Stimulated activated effector memory CD8-positive, alpha-beta T cell treated with anti-CD3 and anti-CD28 coated beads, Interleukin-12 subunit alpha, Interleukin-12 subunit beta, amount 100 ng/mL, for 72 hours (primary cell): Measurements from ENCODE around the gene NKD1.
"Not testable (repeated sequence)": the region's sequence is repeated elsewhere in the genome, so short reads cannot be mapped to it uniquely, and the experiment has no call there.

Experiments
- ATAC-seq: fragments of 150-1000 bp; cut with Tn5 transposase; 2 replicates; pipeline ENCODE4 v1.10.0; 2021
- DNase-seq, 2 donors: peaks; one replicate each; pipeline ENCODE4 v3.0.0; 2021 to 2022; ENCODE audit warnings: low spot score in 2 of 2
- H3K27ac Mint-ChIP-seq: one replicate; pipeline ENCODE4 v1.8.0; 2022; ENCODE audit warnings: mild to moderate bottlenecking, mixed read lengths
- H3K36me3 Mint-ChIP-seq: one replicate; pipeline ENCODE4 v1.8.0; 2022; ENCODE audit warnings: mild to moderate bottlenecking, mixed read lengths
- H3K4me1 Mint-ChIP-seq: one replicate; pipeline ENCODE4 v1.8.0; 2022; ENCODE audit warnings: mixed read lengths
- H3K4me3 Mint-ChIP-seq: one replicate; pipeline ENCODE4 v1.8.0; 2022; ENCODE audit warnings: mild to moderate bottlenecking, mixed read lengths
- H3K9me3 Mint-ChIP-seq: one replicate; pipeline ENCODE4 v1.8.0; 2022; ENCODE audit warnings: mixed read lengths

Gene NKD1, protein sequence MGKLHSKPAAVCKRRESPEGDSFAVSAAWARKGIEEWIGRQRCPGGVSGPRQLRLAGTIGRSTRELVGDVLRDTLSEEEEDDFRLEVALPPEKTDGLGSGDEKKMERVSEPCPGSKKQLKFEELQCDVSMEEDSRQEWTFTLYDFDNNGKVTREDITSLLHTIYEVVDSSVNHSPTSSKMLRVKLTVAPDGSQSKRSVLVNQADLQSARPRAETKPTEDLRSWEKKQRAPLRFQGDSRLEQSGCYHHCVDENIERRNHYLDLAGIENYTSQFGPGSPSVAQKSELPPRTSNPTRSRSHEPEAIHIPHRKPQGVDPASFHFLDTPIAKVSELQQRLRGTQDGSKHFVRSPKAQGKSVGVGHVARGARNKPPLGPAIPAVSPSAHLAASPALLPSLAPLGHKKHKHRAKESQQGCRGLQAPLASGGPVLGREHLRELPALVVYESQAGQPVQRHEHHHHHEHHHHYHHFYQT

DNA sequence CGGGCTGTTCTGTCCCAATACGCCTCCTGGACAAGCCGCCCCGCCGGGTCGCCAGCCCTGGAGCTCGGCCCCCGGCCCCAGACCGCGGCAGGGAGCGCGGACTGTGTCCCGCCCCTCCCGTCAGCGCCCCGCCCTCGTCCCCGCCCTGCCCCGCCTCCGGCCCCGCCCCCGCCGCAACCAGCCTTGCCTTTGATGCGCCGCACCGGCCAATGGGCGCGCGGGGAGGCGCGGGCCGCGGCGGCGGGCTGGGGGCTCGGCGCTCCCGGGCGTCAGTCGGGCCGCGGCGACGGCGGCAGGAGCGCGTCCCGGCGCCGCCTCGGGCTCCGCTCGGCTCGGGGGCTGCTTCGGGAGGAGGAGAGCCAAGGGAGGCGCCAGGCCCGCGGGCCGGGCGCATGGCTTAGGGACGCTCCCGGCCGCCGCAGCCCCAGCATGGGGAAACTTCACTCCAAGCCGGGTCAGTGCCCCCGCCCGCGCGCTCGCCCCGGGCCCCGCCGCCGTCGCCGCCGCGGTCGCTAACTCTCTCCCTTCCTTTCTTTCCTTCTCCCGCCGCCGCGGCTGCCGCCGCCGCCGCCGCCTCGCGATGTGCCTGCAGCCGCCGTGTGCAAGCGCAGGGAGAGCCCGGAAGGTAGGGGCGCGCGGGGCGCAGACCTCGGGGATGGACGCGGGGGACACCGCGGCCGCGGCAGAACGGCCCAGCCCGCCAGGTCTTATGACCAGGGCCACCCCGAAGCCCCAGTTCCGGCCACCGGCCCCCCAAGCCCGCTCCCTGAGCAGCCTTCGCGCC is at the start of gene NKD1:
NKD1 (plus strand) TSS at position 272 of the 784 bp plus-strand sequence; CDS start at position 430, 158 bp downstream.
- Mint-ChIP-seq H3K4me3 (peak within 1 kb of the TSS; percentile 85), H3K4me1 (peaks cover 10% of the 10 kb centered on the region), H3K27ac (peak within 1 kb of the TSS; percentile 70), H3K9me3 (peaks cover 6% of the 10 kb centered on the region), H3K36me3 (no peaks in the 10 kb centered on the region)
- ATAC-seq (peak; percentile 87), DNase-seq (peak; percentile 58 to 81)

DNA sequence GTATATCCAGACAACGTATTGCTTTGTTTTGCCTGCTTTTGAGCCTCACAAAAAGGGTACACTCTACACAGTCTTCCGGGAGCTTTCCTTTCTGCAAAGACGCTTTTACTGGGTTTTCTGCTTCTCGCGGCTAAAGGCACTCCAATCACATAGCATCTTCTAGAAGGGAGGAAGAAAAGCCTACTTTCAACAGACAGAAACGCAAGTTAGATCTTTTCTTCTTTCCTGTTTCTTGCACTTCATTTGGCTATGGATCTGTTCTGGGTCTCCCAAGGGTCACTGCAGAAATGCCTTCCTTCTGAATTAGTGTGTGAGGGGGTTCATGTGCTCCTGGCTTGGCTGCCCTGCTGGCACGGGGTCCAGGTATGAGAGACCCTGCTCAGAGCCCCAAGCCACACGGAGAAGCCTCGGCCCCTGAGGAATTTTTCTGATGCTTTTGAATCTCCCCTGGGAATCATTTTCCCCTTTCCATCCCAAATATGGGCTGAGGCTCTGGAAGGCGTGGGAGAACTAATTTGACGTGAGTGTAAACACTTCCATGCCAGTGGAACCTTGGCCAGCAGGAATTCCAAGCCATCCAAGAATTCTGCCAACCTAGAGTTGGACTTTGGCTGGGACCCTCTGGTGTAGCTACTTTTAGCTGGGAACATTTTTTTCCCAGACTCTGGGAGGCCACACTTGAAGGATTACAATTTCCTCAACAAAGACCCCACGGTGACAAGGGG is 49.6 kb upstream of the NKD1 start:
- no peak overlapping the region for H3K4me3 Mint-ChIP-seq
- DNase-seq (no peak), ATAC-seq (no peak)
- no peak overlapping the region for H3K27ac Mint-ChIP-seq
- no peaks in the 10 kb centered on the region for H3K9me3 Mint-ChIP-seq
- no peaks in the 10 kb centered on the region for H3K36me3 Mint-ChIP-seq
- H3K4me1 Mint-ChIP-seq, result no peaks in the 10 kb centered on the region

DNA sequence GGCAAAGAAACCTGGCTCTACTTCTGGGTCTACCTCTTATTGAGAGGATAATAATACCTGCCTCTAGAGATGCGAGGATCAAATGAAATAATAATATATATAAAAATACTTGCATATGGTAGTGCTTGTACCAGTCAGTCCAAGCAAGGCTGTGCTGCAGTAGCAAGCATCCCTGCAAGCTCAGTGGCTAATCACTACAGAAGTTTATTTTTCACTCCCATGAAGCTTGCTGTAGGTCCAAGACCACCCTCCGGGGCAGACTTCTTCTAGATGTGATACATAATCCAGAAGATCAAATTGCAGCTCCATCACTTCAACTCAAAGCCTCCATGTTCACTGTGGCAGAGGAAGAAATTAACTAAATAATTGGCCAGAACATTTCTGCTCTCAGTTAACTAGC is 48.9 kb upstream of the NKD1 start:
- no peak overlapping the region for H3K27ac Mint-ChIP-seq
- DNase-seq (no peak), ATAC-seq (no peak)

DNA sequence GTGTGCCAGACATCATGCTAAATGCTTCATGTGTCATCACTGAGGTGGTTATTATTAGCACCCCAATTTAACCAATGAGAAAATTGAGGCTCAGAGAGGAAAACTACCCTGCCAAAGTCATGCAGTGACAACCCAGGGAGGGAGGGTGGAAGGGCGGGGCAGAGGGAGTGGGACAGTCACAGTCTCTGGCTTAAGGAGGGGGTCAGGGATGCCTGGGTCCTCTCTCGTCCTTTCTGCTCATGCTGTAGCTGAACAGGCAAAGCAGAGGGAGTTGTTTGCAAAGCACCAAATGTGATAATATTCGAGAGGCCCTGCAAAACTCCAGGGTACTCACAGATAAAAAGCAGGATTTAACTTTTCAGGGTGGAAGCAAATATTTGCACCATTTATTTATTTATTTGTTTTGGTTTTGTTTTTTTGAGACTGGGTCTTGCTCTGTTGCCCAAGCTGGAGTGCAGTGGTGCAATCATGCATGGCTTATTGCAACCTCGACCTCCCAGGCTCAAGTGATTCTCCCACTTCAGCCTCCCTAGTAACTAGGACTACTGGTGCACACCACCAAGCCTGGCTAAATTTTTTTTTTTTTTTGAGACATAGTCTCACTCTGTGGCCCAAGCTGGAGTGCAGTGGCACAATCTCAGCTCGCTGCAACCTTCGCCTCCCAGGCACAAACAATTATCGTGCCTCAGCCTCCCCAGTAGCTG is 47.9 kb upstream of the NKD1 start:
- no peak for ATAC-seq
- H3K36me3 Mint-ChIP-seq, result no peaks in the 10 kb centered on the region

More for the DNA sequence above, 48.9 kb upstream of the NKD1 start:
- H3K9me3 Mint-ChIP-seq, result no peaks in the 10 kb centered on the region
- no peaks in the 10 kb centered on the region for H3K4me1 Mint-ChIP-seq
- H3K4me3 Mint-ChIP-seq, result no peak overlapping the region
- H3K36me3 Mint-ChIP-seq, result no peaks in the 10 kb centered on the region

DNA sequence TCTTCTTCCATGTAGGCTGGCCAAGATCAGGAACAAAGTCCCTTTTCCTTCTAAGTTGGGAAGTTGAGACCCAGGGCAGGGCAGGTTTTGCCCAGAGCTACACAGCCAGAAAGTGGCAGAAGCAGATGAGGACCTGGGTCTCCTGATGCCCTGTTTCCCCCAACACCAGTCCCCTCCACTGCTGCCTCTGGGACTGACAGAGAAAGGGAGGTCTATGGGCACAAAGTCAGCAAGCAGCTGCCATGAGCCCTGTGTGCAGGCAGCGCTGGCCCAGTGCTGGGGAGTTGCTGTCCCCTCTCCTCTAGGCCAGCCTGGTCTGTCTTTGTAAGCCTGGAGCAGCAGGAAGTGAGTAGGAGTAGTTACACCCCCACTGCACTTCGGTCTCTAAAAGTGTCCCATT is 46.9 kb upstream of the NKD1 start:
- no peaks in the 10 kb centered on the region for H3K9me3 Mint-ChIP-seq
- H3K4me1 Mint-ChIP-seq, result no peaks in the 10 kb centered on the region
- H3K4me3 Mint-ChIP-seq, result no peak overlapping the region
- ATAC-seq, result no peak
- H3K27ac Mint-ChIP-seq, result no peak overlapping the region
- H3K36me3 Mint-ChIP-seq, result no peaks in the 10 kb centered on the region
- DNase-seq, result no peak

More for the DNA sequence above, 47.9 kb upstream of the NKD1 start:
- no peaks in the 10 kb centered on the region for H3K9me3 Mint-ChIP-seq
- H3K4me1 Mint-ChIP-seq, result no peaks in the 10 kb centered on the region
- H3K4me3 Mint-ChIP-seq, result no peak overlapping the region
- H3K27ac Mint-ChIP-seq, result no peak overlapping the region
- no peak for DNase-seq

DNA sequence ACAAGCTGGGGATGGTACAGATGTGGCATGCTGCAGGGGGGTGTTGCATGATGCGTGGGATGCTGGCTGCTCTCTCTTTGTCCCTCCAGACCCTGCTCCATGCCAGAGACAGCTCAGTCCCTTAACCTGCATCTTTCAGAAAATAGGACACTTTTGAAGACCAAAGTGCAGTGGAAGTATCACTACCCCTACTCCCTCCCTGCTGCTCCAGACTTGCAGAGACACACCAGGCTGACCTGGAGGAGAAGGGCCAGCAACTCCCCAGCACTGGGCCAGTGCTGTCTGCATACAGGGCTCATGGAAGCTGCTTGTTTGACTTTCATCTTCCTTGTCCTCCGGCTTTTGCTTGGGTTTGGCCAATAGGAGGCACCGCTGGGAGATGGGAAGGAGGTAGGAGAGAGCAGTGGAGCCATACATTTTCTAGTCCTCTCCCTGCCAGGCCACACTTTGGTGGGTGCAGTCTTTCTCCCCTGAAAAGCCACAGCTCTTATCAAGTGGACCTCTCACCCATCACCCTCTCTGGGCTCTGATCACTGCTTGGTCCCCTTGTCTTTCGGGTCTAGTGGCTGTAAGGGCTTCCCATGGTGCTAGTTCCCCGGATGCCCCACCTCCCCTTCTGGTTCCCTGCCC is 46.1 kb upstream of the NKD1 start:
- no peaks in the 10 kb centered on the region for H3K36me3 Mint-ChIP-seq
- H3K27ac Mint-ChIP-seq, result no peak overlapping the region
- H3K4me1 Mint-ChIP-seq, result no peaks in the 10 kb centered on the region
- H3K9me3 Mint-ChIP-seq, result no peaks in the 10 kb centered on the region
- DNase-seq (no peak), ATAC-seq (no peak)
- no peak overlapping the region for H3K4me3 Mint-ChIP-seq

DNA sequence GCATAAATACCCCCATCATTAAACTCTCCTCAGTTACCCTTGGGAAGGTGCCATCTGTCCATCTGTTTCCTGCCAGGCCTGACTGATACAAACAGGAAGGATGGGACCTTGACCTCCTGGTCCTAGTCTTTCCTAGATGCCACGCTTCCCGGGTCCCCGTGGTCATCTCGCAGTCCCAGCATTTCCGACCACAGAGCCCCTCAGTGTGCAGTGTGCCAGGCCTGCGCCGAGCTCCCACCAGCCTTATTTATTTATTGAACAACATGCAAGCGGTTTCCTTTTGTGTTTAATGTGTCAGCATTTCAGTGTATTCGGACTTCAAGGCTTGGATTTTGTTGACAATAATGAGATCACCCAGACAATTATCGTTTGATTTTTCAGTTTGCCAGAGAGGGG is 45.6 kb upstream of the NKD1 start:
- H3K36me3 Mint-ChIP-seq, result no peaks in the 10 kb centered on the region
- no peaks in the 10 kb centered on the region for H3K9me3 Mint-ChIP-seq
- no peaks in the 10 kb centered on the region for H3K4me1 Mint-ChIP-seq
- DNase-seq, result no peak
- H3K27ac Mint-ChIP-seq, result no peak overlapping the region
- no peak for ATAC-seq
- H3K4me3 Mint-ChIP-seq, result no peak overlapping the region

DNA sequence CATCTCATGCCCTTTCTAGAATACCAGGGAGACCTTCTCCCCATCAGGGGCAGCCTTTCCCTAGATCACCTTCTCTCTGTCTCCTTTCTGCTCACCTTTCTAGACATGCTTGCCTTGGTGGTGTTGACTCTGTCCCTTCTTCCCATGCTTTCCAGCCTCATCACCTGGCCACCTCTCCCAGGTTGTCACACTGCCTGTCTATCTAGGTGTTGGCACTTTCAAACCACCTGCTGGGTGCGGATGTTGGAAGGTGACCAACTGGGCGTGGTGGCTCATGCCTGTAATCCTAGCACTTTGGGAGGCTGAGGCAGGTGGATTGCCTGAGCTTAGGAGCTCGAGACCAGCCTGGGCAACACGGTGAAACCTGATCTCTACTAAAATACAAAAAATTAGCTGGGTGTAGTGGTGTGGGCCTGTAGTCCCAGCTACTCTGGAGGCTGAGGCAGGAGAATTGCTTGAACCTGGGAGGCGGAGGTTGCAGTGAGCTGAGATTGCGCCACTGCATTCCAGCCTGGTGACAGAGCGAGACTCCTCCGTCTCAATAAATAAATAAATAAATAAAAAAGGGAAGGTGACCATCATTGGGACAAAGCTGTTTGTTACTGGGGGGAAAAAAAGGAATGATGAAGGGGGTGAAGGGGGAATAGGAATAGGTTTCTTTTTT is 44.2 kb upstream of the NKD1 start:
- not testable (repeated sequence) for H3K36me3 Mint-ChIP-seq, H3K4me3 Mint-ChIP-seq, ATAC-seq, H3K27ac Mint-ChIP-seq, H3K4me1 Mint-ChIP-seq, H3K9me3 Mint-ChIP-seq, DNase-seq

DNA sequence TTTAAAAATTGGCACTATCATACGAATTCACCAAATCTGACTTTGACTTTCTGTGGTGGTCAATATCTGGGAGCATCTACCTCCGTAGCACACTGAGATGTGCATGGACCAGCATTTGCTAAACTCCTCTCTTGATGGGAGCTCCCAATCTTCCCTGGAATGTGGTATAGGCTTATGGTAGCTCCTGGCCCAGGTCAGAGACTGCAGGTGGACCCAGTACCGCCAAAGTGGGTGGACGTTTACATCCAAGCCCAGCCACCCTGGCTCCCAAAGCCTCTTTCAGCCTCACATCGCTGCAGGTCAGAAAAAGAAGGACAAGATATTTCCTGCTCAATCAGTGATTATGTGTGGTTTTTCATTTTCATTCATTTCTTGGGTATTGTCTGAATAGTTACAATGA is 43.1 kb upstream of the NKD1 start:
- Mint-ChIP-seq H3K4me1 (peaks cover 7% of the 10 kb centered on the region), H3K36me3 (no peaks in the 10 kb centered on the region), H3K27ac (no peak overlapping the region), H3K4me3 (no peak overlapping the region), H3K9me3 (no peaks in the 10 kb centered on the region)
- DNase-seq (no peak), ATAC-seq (no peak)

DNA sequence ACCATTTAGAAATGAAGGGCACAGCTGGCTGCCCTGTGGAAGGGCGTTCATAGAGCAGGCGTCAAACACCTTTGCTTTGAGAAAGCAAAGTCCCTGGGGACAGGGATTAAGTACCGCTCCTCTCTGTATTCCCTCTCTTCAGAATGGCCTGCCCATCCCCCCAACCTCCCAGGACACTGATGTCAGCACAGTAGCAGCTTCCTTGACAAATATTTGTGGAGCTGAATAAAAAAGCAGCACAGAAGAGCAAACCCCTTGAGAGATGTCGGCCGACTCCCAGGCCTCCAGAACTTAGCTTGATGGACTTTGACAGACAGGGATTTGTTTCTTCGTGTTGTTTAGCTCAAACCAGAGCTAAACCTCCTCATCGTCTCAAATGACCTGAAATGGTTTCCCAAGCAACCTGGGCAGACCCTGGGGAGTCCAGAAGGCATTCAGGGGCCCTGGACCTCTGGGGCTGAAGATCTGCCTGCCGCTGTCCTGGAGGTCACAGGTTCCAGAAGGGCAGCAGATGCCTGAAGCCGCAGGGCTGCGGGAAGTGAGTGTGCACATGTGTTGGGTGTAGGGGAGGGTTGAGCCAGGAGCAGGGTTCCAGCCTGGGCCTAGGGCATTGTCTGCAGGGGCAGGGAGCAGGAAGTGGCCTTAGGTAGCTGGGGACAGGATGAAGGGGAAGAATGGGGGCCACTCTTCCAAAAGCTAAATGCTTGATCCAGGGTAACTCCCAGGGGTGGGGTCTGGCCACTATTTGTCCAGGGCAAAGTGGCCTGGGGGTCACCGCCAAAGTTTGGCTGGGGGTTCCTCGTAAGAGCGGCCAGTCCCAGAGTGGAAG is 42.3 kb upstream of the NKD1 start:
- H3K36me3 Mint-ChIP-seq, result no peaks in the 10 kb centered on the region
- H3K4me1 Mint-ChIP-seq, result peaks cover 7% of the 10 kb centered on the region
- peak overlapping the region; percentile 48 for H3K27ac Mint-ChIP-seq
- ATAC-seq, result no peak
- no peak for DNase-seq
- no peaks in the 10 kb centered on the region for H3K9me3 Mint-ChIP-seq
- H3K4me3 Mint-ChIP-seq, result no peak overlapping the region

DNA sequence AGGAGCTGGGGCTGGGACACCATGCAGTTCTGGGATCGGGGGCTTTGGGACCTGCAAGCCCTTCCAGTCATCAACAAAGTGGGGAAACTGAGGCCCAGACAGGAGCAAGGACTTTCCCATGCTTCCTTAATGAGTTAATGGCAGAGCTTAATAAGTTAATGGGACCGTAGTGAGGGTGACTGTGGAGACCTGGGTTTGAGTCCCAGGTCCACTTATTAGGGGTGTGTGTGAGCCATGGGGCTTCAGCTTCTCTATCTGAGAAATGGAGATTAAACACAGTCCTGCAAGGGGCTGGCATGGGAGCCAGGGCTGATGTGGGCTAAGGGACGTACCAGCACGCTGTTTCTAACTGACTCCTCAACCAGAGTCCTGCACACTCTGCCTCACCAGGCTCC is 41.7 kb upstream of the NKD1 start:
- Mint-ChIP-seq H3K27ac (peak overlapping the region; percentile 48), H3K4me3 (no peak overlapping the region)

DNA sequence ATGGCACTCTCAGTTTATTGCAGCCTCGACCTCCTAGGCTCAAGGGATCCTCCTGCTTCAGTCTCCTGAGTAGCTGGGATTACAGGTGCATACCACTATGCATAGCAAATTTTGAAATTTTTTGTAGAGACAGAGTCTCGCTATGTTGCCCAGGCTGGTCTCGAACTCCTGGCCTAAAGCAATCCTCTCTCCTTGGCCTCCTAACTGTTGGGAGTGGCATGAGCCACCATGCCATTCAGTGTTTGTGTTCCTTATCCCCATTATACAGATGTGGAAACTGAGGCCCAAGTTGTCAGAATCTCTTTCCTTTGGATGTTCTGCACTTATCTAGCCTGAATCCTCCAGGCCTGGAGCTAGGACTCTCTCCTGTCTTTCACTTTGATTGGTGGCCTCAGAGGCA is 40.8 kb upstream of the NKD1 start:
- Mint-ChIP-seq H3K9me3 (no peaks in the 10 kb centered on the region), H3K27ac (no peak overlapping the region), H3K4me1 (peaks cover 7% of the 10 kb centered on the region), H3K4me3 (no peak overlapping the region), H3K36me3 (no peaks in the 10 kb centered on the region)
- DNase-seq (no peak), ATAC-seq (no peak)

More for the DNA sequence above, 41.7 kb upstream of the NKD1 start:
- no peak for ATAC-seq
- no peaks in the 10 kb centered on the region for H3K9me3 Mint-ChIP-seq
- DNase-seq, result no peak
- H3K36me3 Mint-ChIP-seq, result no peaks in the 10 kb centered on the region
- H3K4me1 Mint-ChIP-seq, result peaks cover 7% of the 10 kb centered on the region

DNA sequence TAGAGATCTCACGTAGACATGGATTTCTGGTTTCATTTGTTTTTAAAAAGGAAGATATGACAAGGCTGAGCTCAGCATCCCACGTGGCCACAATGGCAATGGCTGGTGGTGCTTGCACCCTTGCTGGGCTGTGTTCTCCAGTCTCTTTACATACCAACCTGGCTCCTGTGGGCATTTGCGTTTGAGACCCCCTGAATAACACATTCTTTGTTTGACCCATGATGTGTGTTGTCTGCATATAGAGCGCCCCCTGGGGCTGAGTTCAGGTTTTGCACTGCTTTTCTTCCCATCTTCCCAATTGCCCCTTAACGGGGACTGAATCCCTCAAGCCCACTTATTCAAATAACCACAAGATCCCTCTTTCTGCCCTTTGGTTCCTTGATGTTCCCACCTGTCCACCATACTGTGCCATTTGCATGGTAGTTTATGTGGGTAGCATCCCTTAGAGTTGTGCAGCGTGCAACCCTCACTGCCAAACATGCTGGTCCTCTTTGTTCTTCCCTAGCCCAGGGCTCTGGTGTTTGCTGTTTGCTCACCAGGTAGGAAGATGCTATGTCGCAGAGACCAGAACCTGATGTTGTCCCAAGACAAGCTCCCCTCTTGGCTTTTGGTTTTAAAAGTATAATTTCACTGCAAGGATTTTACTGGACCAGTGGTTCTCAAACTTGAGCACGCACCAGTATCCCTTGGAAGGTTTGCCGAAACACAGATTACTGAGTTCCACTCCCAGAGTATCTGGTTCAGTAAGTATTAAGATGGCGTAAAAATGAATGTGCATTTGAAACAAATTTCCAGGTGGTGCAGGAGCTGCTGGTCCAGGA is 38.5 kb upstream of the NKD1 start:
- H3K9me3 Mint-ChIP-seq, result no peaks in the 10 kb centered on the region
- no peak overlapping the region for H3K4me3 Mint-ChIP-seq
- H3K27ac Mint-ChIP-seq, result no peak overlapping the region
- no peaks in the 10 kb centered on the region for H3K36me3 Mint-ChIP-seq
- no peak for ATAC-seq
- H3K4me1 Mint-ChIP-seq, result peaks cover 7% of the 10 kb centered on the region
- DNase-seq, result peak; percentile 36 to 75
